Dedifferentiated amniotic fluid mesenchymal stem cell (primary cell): ENCODE measurements around the gene ARHGAP10.
"Not testable (repeated sequence)": the region's sequence is repeated elsewhere in the genome, so short reads cannot be mapped to it uniquely, and the experiment has no call there.

Experiments
- DNase-seq: peaks from one replicate; pipeline ENCODE4 v3.0.0-alpha.2; 2016; ENCODE audit errors: extremely low spot score

The ARHGAP10 gene

GRCh38 chr4:147901388-147901787 lies 169.5 kb downstream of the ARHGAP10 start:
- DNase-seq: no peak

- no peak for DNase-seq
Observed at GRCh38 chr4:147901916-147902315, 170.0 kb downstream of the ARHGAP10 start.

- no peak for DNase-seq
Observed at GRCh38 chr4:147909225-147909624, 177.3 kb downstream of the ARHGAP10 start.

- DNase-seq: no peak
Observed at GRCh38 chr4:147910315-147910714, 178.4 kb downstream of the ARHGAP10 start.

- DNase-seq: not testable (repeated sequence)
Observed at GRCh38 chr4:147912106-147912505, 180.2 kb downstream of the ARHGAP10 start.

- no peak for DNase-seq
Observed at GRCh38 chr4:147913137-147913536, 181.2 kb downstream of the ARHGAP10 start.

GRCh38 chr4:147916351-147916750 lies 184.5 kb downstream of the ARHGAP10 start:
- DNase-seq: no peak

- no peak for DNase-seq
Observed at GRCh38 chr4:147923381-147923780, 191.5 kb downstream of the ARHGAP10 start.

- DNase-seq: no peak
Observed at GRCh38 chr4:147923854-147924253, 192.0 kb downstream of the ARHGAP10 start.

- DNase-seq: no peak
Observed at GRCh38 chr4:147924604-147925412, 192.9 kb downstream of the ARHGAP10 start.

- DNase-seq: no peak
Observed at GRCh38 chr4:147927377-147928137, 195.7 kb downstream of the ARHGAP10 start.

- DNase-seq: peak; percentile 39
Observed at GRCh38 chr4:147928400-147928799, 196.5 kb downstream of the ARHGAP10 start.

GRCh38 chr4:147929746-147930145 lies 197.9 kb downstream of the ARHGAP10 start:
- no peak for DNase-seq

- no peak for DNase-seq
Observed at GRCh38 chr4:147933316-147933715, 201.4 kb downstream of the ARHGAP10 start.

GRCh38 chr4:147933779-147934178 lies 201.9 kb downstream of the ARHGAP10 start:
- no peak for DNase-seq

- no peak for DNase-seq
Observed at GRCh38 chr4:147938496-147938895, 206.6 kb downstream of the ARHGAP10 start.

- DNase-seq: no peak
Observed at GRCh38 chr4:147940171-147940570, 208.3 kb downstream of the ARHGAP10 start.

GRCh38 chr4:147941373-147941772 lies 209.5 kb downstream of the ARHGAP10 start:
- no peak for DNase-seq

GRCh38 chr4:147942729-147943128 lies 210.8 kb downstream of the ARHGAP10 start:
- DNase-seq: no peak

- DNase-seq: no peak
Observed at GRCh38 chr4:147943159-147943638, 211.3 kb downstream of the ARHGAP10 start.

- no peak for DNase-seq
Observed at GRCh38 chr4:147944249-147944648, 212.4 kb downstream of the ARHGAP10 start.

- no peak for DNase-seq
Observed at GRCh38 chr4:147944670-147945260, 212.9 kb downstream of the ARHGAP10 start.
